C4-2B (cell line): ENCODE results near the gene MAP2K3.

Experiments
- H3K27ac ChIP-seq: fragments of 450-650 bp; 2 replicates; pipeline ENCODE4 v1.5.1; 2017
- CTCF ChIP-seq: fragments of 450-650 bp; conservative IDR thresholded peaks from 2 replicates; pipeline ENCODE4 v1.5.1; 2017; ENCODE audit warnings: mild to moderate bottlenecking
- ZFX ChIP-seq: fragments of 450-650 bp; IDR thresholded peaks from 2 replicates; pipeline ENCODE4 v1.6.1; 2017

Gene MAP2K3

GRCh38 chr17:21277332-21277731, 7.2 kb upstream of the MAP2K3 start:
- H3K27ac ChIP-seq: no peak overlapping the region
- no peak for TF ChIP-seq ZFX
- no peak for TF ChIP-seq CTCF

GRCh38 chr17:21278450-21279197, 5.9 kb upstream of the MAP2K3 start:
- TF ChIP-seq ZFX (no peak), CTCF (no peak)
- H3K27ac ChIP-seq: peak overlapping the region; percentile 12; the same call in 1 of the 2 replicates

GRCh38 chr17:21279198-21279535, 5.3 kb upstream of the MAP2K3 start:
- TF ChIP-seq CTCF: no peak
- TF ChIP-seq ZFX: no peak
- no peak overlapping the region for H3K27ac ChIP-seq

- TF ChIP-seq CTCF: no peak
- no peak for TF ChIP-seq ZFX
- no peak overlapping the region for H3K27ac ChIP-seq
These were observed 4.9 kb upstream of the MAP2K3 start for GRCh38 chr17:21279582-21279981.

- TF ChIP-seq CTCF (peak; percentile 99), ZFX (no peak)
- no peak overlapping the region for H3K27ac ChIP-seq
These were observed 4.4 kb upstream of the MAP2K3 start for GRCh38 chr17:21280081-21280518.

GRCh38 chr17:21282231-21282630, 2.3 kb upstream of the MAP2K3 start:
- TF ChIP-seq CTCF (no peak), ZFX (no peak)
- no peak overlapping the region for H3K27ac ChIP-seq

GRCh38 chr17:21282850-21283249, 1.7 kb upstream of the MAP2K3 start:
- TF ChIP-seq CTCF (no peak), ZFX (no peak)
- H3K27ac ChIP-seq: no peak overlapping the region
